HepG2 (cell line): ENCODE results near the gene ZNF213. TPM values are rescaled to one million over a fixed set of nuclear protein-coding genes. Genes with fewer than 3 reads are reported as not detected.

ENCODE experiments used
- ATF1 ChIP-seq: IDR thresholded peaks from 2 replicates; pipeline ENCODE4 v1.6.1; 2016; ENCODE audit warnings: mild to moderate bottlenecking, control low read depth
- DNMT1 ChIP-seq: sonication (generic); formaldehyde crosslinking; IDR thresholded peaks from 2 replicates; pipeline ENCODE4 v1.5.1; 2020; ENCODE audit warnings: mild to moderate bottlenecking, missing genetic modification reagents
- EHMT2 ChIP-seq: fragments of 200-600 bp; sonication (generic); IDR thresholded peaks from 2 replicates; pipeline ENCODE4 v1.7.0; 2017; ENCODE audit warnings: antibody characterized with exemption, low read depth, low read length, borderline replicate concordance
- KLF11 ChIP-seq: IDR thresholded peaks from 2 replicates; pipeline ENCODE4 v1.6.1; 2016; ENCODE audit warnings: missing compliant biosample characterization
- MTF2 ChIP-seq: sonication (generic); formaldehyde crosslinking; IDR thresholded peaks from 2 replicates; pipeline ENCODE4 v1.5.0; 2020; ENCODE audit warnings: missing genetic modification reagents, borderline replicate concordance
- NFE2L1 ChIP-seq: sonication (generic); formaldehyde crosslinking; IDR thresholded peaks from 2 replicates; pipeline ENCODE4 v1.4.0; 2020; ENCODE audit warnings: missing genetic modification reagents, mild to moderate bottlenecking, borderline replicate concordance
- SCMH1 ChIP-seq: sonication (generic); formaldehyde crosslinking; IDR thresholded peaks from 2 replicates; pipeline ENCODE4 v1.9.0; 2021; ENCODE audit warnings: missing genetic modification reagents, mild to moderate bottlenecking, borderline replicate concordance
- SMAD1 ChIP-seq: sonication (generic); formaldehyde crosslinking; IDR thresholded peaks from 2 replicates; pipeline ENCODE4 v1.4.0; 2020; ENCODE audit warnings: missing genetic modification reagents, low read depth, mild to moderate bottlenecking, borderline replicate concordance
- SRSF1 ChIP-seq: fragments of 200-400 bp; formaldehyde crosslinking; optimal IDR thresholded peaks from 2 replicates; pipeline ENCODE3; 2017; ENCODE audit warnings: mild to moderate bottlenecking, low read depth, low read length, moderate library complexity
- ZFY ChIP-seq: sonication (generic); formaldehyde crosslinking; IDR thresholded peaks from 2 replicates; pipeline ENCODE4 v1.4.0; 2020; ENCODE audit warnings: missing genetic modification reagents
- ZFYVE20 ChIP-seq: sonication (generic); formaldehyde crosslinking; IDR thresholded peaks from 2 replicates; pipeline ENCODE4 v1.8.0; 2023; ENCODE audit warnings: low read depth, mild to moderate bottlenecking, moderate library complexity, missing genetic modification reagents, borderline replicate concordance
- ZNF264 ChIP-seq: sonication (generic); formaldehyde crosslinking; IDR thresholded peaks from 2 replicates; pipeline ENCODE4 v1.4.0; 2020; ENCODE audit warnings: missing genetic modification reagents
- ZNF430 ChIP-seq: sonication (generic); formaldehyde crosslinking; IDR thresholded peaks from 2 replicates; pipeline ENCODE4 v1.9.0; 2021; ENCODE audit warnings: mild to moderate bottlenecking, missing genetic modification reagents
- ZNF550 ChIP-seq: sonication (generic); formaldehyde crosslinking; IDR thresholded peaks from 2 replicates; pipeline ENCODE4 v1.4.0; 2020; ENCODE audit warnings: mild to moderate bottlenecking, missing genetic modification reagents, borderline replicate concordance
- ZNF619 ChIP-seq: sonication (generic); formaldehyde crosslinking; IDR thresholded peaks from 2 replicates; pipeline ENCODE4 v1.4.0; 2020; ENCODE audit warnings: mild to moderate bottlenecking, missing genetic modification reagents
- ZNF629 ChIP-seq: sonication (generic); formaldehyde crosslinking; conservative IDR thresholded peaks from 2 replicates; pipeline ENCODE4 v1.5.0; 2020; ENCODE audit warnings: missing genetic modification reagents
- ZNF674 ChIP-seq: sonication (generic); formaldehyde crosslinking; IDR thresholded peaks from 2 replicates; pipeline ENCODE4 v1.5.0; 2020; ENCODE audit warnings: low read depth, mild to moderate bottlenecking, missing genetic modification reagents
- ZSCAN31 ChIP-seq: sonication (generic); formaldehyde crosslinking; IDR thresholded peaks from 2 replicates; pipeline ENCODE4 v1.5.0; 2020; ENCODE audit warnings: low read depth, mild to moderate bottlenecking, missing genetic modification reagents
- polyA plus RNA-seq, 8 experiments: library from polyadenylated mRNA; depleted of rRNA in 3 of 8; stranded (reverse) in 7 of 8; unstranded in 1 of 8; fragments of >200 nt; fragmentation: Illumina TruSeq in 4 of 8; extraction: Trizol in 4 of 8; gene quantifications; 2 replicates each; pipeline versions ENCODE4 v1.2.1 to v1.2.3, GENCODE V29; 2011 to 2016; ENCODE audit warnings: low read depth in 4 of 8, missing spikeins in 1 of 8, mixed read lengths in 1 of 8; ENCODE audit not compliant: insufficient read depth in 1 of 8
- total RNA-seq, 5 experiments: library from RNA; depleted of rRNA; stranded (reverse); fragments of >200 nt; fragmentation: Illumina TruSeq; extraction: Trizol; gene quantifications; 2 replicates each; pipeline ENCODE4 v1.2.3, GENCODE V29; 2016; ENCODE audit warnings: low read depth in 1 of 5
- TF ChIP-seq, protein P1 (sequence below): sonication (generic); formaldehyde crosslinking; IDR thresholded peaks from 2 replicates; pipeline ENCODE4 v1.4.0; 2020; ENCODE audit warnings: mild to moderate bottlenecking, missing genetic modification reagents
- TF ChIP-seq, protein P2 (sequence below): sonication (generic); formaldehyde crosslinking; IDR thresholded peaks from 2 replicates; pipeline ENCODE4 v1.4.0; 2020; ENCODE audit warnings: missing genetic modification reagents
- TF ChIP-seq, protein P3 (sequence below): sonication (generic); formaldehyde crosslinking; IDR thresholded peaks from 2 replicates; pipeline ENCODE4 v1.4.0; 2020; ENCODE audit warnings: missing genetic modification reagents

ZNF213 gene
- total and polyA plus RNA-seq, 2 of the 13 experiments (the other 11 are each of a cell fraction or from before 2014, with no cell fraction given): 0.59 to 0.97 TPM

DNA sequence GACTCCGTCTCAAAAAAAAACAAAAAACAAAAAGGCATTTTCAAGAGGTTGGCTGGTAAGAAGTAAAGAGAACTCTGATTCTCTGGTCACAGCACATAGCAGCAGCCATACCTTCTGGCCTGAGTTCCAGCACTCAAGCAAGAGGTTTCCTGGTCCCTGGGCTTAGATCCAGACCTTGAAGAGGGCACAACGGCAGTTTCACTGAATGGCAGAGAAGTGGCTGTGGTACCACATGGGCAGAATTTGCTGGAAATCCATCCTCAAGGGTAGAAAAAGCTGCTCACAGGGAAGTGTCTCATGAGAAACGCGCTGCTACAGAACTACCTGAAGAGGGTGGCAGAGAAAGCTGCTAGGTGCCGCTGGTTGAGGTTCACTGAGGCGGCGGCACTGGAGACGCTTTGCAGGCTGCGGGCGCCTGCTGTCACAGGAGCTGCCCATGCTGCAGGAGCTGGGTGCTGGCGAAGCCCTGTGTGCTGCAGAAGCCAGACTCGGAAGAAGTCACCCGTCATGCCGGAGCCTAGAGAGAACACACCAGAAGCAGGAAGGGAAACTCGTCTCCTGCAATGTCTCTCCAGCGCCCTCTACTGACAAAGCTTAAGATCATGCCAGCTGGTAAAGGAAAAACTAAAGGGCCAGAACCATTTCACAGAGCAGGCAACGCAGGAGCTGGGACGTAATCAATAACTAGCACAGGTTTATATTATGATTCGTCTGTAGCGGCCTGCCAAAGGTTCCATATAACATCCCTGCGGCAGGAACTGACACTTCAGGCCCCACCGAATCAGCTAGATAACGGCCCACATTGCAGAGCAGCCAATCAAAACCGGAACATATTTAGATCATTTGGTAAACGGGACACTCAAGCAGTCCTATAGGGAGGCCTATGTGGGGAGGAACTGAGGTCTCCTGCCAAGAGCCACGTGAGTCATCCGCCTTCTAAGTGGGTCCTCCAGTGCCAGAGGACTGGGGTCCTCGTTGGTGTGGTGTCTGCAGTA is 5.4 kb upstream of the ZNF213 start (continued):
- TF ChIP-seq ZNF550 (CRISPR knock-in tag) (no peak), ZFY (CRISPR knock-in tag) (no peak), SCMH1 (CRISPR knock-in tag) (no peak), ZNF629 (no peak), EHMT2 (no peak), ZFYVE20 (CRISPR knock-in tag) (no peak), ATF1 (CRISPR knock-in tag) (no peak), ZNF264 (CRISPR knock-in tag) (no peak), DNMT1 (CRISPR knock-in tag) (no peak), SRSF1 (no peak), NFE2L1 (CRISPR knock-in tag) (no peak), MTF2 (CRISPR knock-in tag) (no peak), SMAD1 (CRISPR knock-in tag) (no peak), ZNF619 (no peak), ZSCAN31 (CRISPR knock-in tag) (no peak), KLF11 (no peak), ZNF674 (CRISPR knock-in tag) (no peak), ZNF430 (CRISPR knock-in tag) (no peak)
- TF ChIP-seq, protein P1, sequence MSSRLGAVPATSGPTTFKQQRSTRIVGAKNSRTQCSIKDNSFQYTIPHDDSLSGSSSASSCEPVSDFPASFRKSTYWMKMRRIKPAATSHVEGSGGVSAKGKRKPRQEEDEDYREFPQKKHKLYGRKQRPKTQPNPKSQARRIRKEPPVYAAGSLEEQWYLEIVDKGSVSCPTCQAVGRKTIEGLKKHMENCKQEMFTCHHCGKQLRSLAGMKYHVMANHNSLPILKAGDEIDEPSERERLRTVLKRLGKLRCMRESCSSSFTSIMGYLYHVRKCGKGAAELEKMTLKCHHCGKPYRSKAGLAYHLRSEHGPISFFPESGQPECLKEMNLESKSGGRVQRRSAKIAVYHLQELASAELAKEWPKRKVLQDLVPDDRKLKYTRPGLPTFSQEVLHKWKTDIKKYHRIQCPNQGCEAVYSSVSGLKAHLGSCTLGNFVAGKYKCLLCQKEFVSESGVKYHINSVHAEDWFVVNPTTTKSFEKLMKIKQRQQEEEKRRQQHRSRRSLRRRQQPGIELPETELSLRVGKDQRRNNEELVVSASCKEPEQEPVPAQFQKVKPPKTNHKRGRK (CRISPR knock-in tag): no peak
- TF ChIP-seq, protein P2, sequence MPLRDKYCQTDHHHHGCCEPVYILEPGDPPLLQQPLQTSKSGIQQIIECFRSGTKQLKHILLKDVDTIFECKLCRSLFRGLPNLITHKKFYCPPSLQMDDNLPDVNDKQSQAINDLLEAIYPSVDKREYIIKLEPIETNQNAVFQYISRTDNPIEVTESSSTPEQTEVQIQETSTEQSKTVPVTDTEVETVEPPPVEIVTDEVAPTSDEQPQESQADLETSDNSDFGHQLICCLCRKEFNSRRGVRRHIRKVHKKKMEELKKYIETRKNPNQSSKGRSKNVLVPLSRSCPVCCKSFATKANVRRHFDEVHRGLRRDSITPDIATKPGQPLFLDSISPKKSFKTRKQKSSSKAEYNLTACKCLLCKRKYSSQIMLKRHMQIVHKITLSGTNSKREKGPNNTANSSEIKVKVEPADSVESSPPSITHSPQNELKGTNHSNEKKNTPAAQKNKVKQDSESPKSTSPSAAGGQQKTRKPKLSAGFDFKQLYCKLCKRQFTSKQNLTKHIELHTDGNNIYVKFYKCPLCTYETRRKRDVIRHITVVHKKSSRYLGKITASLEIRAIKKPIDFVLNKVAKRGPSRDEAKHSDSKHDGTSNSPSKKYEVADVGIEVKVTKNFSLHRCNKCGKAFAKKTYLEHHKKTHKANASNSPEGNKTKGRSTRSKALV (CRISPR knock-in tag): no peak
- TF ChIP-seq, protein P3, sequence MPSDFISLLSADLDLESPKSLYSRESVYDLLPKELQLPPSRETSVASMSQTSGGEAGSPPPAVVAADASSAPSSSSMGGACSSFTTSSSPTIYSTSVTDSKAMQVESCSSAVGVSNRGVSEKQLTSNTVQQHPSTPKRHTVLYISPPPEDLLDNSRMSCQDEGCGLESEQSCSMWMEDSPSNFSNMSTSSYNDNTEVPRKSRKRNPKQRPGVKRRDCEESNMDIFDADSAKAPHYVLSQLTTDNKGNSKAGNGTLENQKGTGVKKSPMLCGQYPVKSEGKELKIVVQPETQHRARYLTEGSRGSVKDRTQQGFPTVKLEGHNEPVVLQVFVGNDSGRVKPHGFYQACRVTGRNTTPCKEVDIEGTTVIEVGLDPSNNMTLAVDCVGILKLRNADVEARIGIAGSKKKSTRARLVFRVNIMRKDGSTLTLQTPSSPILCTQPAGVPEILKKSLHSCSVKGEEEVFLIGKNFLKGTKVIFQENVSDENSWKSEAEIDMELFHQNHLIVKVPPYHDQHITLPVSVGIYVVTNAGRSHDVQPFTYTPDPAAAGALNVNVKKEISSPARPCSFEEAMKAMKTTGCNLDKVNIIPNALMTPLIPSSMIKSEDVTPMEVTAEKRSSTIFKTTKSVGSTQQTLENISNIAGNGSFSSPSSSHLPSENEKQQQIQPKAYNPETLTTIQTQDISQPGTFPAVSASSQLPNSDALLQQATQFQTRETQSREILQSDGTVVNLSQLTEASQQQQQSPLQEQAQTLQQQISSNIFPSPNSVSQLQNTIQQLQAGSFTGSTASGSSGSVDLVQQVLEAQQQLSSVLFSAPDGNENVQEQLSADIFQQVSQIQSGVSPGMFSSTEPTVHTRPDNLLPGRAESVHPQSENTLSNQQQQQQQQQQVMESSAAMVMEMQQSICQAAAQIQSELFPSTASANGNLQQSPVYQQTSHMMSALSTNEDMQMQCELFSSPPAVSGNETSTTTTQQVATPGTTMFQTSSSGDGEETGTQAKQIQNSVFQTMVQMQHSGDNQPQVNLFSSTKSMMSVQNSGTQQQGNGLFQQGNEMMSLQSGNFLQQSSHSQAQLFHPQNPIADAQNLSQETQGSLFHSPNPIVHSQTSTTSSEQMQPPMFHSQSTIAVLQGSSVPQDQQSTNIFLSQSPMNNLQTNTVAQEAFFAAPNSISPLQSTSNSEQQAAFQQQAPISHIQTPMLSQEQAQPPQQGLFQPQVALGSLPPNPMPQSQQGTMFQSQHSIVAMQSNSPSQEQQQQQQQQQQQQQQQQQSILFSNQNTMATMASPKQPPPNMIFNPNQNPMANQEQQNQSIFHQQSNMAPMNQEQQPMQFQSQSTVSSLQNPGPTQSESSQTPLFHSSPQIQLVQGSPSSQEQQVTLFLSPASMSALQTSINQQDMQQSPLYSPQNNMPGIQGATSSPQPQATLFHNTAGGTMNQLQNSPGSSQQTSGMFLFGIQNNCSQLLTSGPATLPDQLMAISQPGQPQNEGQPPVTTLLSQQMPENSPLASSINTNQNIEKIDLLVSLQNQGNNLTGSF (CRISPR knock-in tag): no peak
